NCI-H446 (cell line): ENCODE measurements around the gene MIER2.
A peak's percentile ranks its signal among the peaks of the same experiment; 100 is the strongest.
"Not testable (repeated sequence)": the region's sequence is repeated elsewhere in the genome, so short reads cannot be mapped to it uniquely, and the experiment has no call there.

ENCODE experiments used
- DNase-seq, 2 experiments: peaks; one replicate each; lab custom pipeline; 2025; lab: John Stamatoyannopoulos, UW

Gene MIER2

GRCh38 chr19:344625-345319, at the start of gene MIER2:
Gene MIER2, minus strand, starts transcription at chr19:344796. Its CDS starts 14 bp downstream, at chr19:344782.
- DNase-seq: peak; percentile 58 to 90

- DNase-seq: not testable (repeated sequence)
Measured at GRCh38 chr19:393560-393959, 49.0 kb upstream of the MIER2 start.

- no peak for DNase-seq
Measured at GRCh38 chr19:392375-392970, 47.9 kb upstream of the MIER2 start.

GRCh38 chr19:391726-392374, 47.3 kb upstream of the MIER2 start:
- DNase-seq: no peak

GRCh38 chr19:391207-391557, 46.6 kb upstream of the MIER2 start:
- no peak for DNase-seq

GRCh38 chr19:390386-391206, 46.0 kb upstream of the MIER2 start:
- DNase-seq: no peak

DNA sequence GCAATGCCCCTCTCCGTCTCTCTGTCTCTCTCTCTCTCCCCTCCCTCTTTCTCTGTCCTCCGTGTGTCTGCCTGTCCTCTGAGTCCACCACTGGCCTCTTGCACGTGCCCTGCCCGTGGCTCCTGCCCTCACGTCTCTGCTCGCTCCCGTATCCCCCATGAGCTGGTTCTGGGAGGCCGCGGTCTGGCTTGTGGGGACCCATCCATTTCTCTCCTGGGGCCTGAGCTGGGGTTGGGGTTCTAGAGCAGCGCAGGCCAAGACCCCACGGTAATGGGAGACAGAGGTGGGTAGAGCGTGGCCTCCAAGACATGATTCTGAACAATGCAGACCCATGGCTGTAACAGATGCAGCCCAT, 45.3 kb upstream of the MIER2 start:
- no peak for DNase-seq

DNA sequence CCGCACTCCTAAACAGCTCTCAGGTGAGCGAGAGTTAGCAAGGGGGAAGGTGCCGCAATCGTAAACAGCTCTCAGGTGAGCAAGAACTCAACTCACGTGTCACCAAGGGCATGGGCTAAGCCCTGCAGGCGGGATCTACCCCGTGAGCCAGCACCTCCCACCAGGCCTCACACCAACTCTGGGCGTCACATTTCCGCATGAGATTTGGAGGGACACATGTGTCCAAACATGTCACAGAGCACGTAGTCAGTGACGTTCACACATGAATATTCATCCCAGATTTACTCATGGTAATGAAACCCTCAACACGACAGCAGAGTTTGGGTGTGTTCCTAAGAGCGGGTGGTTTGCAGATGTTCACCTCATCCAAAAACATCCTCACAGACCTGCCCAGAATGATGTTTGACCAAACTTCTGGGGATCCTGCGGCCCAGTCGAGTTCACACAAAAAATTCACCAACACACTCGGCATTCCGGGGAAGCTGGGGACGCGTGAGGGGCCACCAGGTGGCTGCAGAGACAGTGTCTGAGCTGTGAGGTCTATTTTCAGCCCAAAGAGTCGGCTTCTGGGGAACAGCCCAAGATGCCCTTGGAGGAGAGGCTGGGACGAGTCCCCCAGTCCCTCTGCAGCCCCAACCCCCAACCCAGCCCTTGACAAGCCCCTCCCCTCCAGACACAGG, 44.8 kb upstream of the MIER2 start:
- DNase-seq: no peak

DNA sequence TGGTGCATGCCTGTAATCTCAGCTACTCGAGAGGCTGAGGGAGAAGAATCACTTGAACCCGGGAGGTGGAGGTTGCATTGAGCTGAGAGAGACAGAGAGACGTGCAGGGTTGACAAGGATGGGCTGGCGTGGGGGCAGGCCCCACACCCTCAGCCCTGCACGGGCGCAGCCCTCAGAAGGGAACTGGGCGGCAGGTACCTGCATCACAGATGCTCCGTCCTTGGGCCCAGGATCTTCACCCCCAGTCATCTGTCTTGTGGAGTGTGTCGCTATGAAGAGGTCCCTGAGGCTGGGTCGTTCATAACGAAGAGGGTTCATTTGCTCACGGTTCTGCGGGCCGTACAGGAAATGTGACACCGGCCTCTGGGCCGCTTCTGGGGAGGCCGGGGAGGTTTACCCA, 44.1 kb upstream of the MIER2 start:
- DNase-seq: no peak

DNA sequence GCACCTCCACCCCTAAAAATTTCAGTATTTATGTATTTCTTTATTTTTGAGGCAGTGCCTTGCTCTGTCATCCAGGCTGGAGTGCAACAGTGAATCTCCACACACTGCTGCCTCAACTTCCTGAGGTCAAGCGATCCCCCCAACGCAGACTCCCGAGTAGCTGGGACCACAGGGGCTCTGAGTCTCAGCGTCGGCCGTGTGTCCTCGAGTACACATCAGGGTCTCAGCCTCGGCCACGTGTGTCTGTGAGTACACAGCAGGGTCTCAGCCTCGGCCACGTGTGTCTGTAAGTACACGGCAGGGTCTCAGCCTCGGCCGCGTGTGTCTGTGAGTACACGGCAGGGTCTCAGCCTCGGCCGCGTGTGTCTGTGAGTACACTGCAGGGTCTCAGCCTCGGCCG, 43.2 kb upstream of the MIER2 start:
- no peak for DNase-seq

- DNase-seq: not testable (repeated sequence)
Measured at GRCh38 chr19:386632-387301, 42.2 kb upstream of the MIER2 start.

- not testable (repeated sequence) for DNase-seq
Measured at GRCh38 chr19:386189-386588, 41.6 kb upstream of the MIER2 start.

DNA sequence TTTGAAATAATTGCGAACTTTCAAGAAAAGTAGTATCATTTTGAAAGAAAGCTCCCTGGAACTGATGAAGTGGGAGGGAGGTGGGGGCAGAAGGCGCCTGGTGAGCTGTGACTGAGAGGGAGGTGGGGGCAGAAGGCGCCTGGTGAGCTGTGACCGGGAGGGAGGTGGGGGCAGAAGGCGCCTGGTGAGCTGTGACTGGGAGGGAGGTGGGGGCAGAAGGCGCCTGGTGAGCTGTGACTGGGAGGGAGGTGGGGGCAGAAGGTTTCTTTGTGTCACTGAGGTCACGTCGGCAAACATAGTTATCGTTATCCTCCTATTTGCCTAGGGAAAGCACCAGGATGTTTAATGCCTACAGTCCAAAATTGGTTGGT, 40.2 kb upstream of the MIER2 start:
- no peak for DNase-seq

- DNase-seq: no peak
Measured at GRCh38 chr19:383922-384798, 39.6 kb upstream of the MIER2 start.

GRCh38 chr19:383040-383439, 38.4 kb upstream of the MIER2 start:
- no peak for DNase-seq

- DNase-seq: not testable (repeated sequence)
Measured at GRCh38 chr19:382578-382977, 38.0 kb upstream of the MIER2 start.

DNA sequence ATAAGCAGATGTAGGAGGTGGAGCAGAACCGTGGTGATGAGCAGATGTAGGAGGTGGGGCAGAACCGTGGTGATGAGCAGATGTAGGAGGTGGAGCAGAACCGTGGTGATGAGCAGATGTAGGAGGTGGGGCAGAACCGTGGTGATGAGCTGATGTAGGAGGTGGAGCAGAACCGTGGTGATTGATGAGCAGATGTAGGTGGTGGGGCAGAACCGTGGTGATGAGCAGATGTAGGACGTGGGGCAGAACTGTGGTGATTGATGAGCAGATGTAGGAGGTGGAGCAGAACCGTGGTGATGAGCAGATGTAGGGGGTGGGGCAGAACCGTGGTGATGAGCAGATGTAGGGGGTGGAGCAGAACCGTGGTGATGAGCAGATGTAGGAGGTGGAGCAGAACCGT, 37.3 kb upstream of the MIER2 start:
- DNase-seq: not testable (repeated sequence)

- DNase-seq: not testable (repeated sequence)
Measured at GRCh38 chr19:380618-381219, 36.1 kb upstream of the MIER2 start.

- DNase-seq: no peak
Measured at GRCh38 chr19:379796-380195, 35.2 kb upstream of the MIER2 start.

DNA sequence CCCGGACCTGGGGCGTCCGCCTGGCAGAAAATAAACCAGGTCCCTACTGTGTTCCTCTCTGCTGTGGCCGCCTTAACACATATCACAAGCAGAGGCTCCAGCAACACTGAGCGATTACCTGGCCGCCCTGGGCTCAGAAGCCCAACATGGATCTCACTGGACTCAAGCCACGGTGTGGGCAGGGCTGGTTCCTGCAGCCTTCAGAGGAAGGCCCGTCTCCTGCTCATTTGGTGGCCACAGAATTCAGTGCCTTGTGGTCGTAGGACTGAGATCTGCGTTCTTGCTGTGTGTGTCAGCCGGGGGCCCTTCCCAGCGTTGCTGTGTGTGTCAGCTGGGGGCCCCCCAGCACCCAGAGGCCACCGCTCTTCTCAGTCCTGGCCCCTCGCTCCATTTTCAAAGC, 34.1 kb upstream of the MIER2 start:
- DNase-seq: no peak
